NCI-H187 (cell line): ENCODE data around the gene ADCYAP1R1.

Source experiments
- DNase-seq, 2 experiments: peaks; one replicate each; lab custom pipeline; 2025; lab: John Stamatoyannopoulos, UW

The ADCYAP1R1 gene

DNA sequence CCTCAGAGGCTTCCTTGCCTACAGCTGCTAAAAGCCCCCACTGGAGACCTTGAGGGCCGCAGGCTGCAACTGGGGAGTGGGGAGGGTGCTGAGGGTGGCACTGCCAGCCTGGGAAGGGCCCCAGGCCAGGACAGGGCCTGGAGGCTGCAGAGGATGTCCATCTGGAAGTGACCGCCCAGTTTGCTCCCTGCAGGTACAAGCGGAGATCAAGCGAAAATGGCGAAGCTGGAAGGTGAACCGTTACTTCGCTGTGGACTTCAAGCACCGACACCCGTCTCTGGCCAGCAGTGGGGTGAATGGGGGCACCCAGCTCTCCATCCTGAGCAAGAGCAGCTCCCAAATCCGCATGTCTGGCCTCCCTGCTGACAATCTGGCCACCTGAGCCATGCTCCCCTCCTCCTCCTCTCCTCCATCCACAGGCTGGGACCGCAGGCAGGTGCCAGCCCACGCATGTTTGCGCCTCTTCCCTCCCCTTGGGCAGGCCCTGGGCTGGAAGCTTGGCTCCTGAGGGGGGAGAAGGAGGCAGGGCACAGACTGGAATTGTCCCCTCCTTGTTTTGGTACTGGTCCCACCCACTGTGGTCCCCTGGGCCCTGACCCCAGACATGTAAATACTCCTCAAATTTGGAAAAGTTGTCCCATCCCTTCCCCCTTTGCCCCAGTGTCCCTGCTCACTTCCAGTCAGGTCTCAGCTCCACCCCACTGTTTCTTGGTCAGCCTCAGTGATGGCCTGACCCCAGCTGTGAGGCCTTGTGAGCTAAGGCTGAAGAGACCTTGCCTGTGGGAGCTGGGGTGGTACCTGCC lies 54.4 kb downstream of the ADCYAP1R1 start:
- no peak for DNase-seq

DNA sequence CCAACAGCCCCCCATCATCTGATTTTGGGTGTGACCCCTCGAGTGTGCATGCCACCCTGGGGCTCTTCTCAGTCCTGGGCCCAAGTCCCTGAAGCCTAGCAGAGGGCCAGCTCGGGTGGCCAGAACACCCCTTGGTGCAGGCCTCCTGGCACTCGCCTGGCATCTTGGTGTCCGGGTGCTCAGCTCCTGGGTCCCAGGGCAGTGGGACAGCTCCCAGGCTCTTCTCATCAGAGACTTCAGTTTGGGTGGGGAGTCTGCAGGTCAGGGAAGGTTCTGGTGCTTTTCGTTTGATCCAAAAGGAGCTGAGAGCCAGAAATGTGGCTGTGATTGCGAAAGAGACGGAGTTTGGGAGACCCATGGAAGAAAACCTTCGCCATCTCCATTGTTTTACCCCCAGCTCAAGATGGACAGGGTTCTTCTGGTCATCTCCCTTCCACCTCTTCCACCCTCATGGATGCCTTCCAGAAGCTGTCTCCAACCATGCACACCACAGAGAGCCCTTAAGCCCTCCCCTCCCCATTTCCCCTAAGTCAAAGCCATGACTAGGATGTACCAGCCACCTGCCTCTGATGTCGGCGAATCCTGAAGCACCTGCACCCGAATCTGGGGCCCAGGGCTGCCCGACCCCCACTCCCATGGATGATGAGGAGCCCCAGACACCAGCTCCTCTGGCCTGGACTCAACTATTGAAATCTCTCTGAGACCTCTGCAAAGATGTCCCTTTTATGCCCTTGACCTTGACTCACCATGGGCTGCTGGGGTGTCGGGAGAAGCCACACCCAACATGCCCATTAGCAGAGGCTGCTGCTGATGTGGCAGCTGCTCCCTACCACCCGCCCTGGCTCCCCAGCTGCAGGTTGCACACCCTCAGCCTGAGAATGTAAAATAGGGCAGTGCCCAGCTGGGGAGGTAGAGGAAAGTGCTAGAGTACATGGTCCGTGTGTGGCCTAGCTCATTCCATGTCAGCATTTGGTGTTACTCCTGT lies 55.3 kb downstream of the ADCYAP1R1 start:
- no peak for DNase-seq

GRCh38 chr7:31108097-31108657 lies 56.1 kb downstream of the ADCYAP1R1 start:
- no peak for DNase-seq

DNA sequence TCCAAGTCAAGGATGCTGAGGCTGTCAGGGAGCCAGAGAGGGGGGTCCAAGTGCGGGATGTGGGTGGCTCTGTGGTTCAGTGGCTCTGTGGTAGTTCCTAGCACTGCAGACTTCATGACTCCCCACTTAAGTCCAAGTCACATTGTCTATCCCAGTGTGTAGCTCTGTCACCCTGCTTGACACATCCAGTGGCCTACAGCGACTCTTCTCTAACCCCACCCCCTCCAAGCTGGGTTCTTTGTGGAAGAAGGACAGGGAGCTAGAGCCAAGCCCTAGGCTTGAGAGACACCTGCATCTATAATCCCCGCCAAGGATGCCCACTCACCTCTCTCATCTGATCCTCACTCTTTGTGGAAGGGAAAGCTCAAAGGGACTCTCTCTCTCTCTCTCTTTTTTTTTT lies 57.6 kb downstream of the ADCYAP1R1 start:
- no peak for DNase-seq

- DNase-seq: no peak
These were observed 58.4 kb downstream of the ADCYAP1R1 start for GRCh38 chr7:31110331-31111108.

GRCh38 chr7:31111109-31111451 lies 59.0 kb downstream of the ADCYAP1R1 start:
- no peak for DNase-seq

GRCh38 chr7:31113660-31114059 lies 61.6 kb downstream of the ADCYAP1R1 start:
- DNase-seq: no peak

DNA sequence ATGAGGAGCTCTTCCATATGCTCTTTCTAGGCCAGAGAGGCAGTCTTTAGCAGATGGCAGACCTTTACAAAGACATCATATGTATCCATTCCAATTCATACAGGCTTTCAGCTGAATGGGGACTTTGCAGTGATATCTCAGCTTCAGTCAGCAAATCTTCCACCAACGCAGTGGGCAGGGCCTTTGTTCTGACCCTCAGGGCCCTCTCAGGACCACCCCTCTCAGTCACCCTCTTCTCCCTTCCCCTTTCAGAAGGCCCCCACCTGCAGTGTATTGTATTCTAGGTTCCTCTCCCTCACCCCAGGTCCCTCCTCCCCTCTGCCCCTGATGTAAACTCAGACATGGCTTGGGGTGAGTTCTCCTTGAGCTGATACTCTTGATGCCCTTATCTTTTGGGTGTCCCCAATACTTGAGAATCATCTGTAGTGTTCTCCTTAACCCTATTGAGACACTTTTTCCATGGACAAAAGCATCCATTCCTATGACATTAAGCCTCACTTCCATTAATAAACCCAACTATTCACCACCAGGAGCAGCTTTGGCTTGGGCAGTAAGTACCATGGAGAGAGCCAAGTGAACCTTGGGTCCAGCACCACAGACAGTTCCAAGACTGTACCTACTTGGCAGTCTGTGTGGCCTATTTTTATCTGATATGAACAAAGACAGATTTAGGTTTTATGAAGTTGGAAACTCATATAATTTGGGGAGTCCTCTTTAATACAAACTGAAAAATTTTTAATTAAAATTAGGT lies 62.7 kb downstream of the ADCYAP1R1 start:
- no peak for DNase-seq

DNA sequence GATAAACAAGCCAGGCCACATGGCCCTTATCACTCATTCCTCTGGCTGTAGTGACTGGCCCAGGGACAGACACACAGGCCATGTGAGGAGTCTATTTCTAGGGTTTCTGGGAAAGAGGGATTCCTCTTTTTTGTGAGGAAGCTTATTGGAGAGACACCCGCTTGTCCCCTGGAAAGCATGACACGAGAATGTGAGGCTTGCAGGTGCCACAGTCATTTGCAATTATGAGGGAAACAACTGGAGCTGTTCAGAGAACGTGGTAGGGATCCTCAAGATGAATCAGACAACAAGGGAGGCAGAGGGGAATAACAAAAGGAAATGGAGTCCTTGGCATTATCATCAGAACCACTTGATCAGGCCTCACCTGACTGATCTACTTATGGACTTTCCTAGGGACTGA lies 64.5 kb downstream of the ADCYAP1R1 start:
- DNase-seq: no peak

DNA sequence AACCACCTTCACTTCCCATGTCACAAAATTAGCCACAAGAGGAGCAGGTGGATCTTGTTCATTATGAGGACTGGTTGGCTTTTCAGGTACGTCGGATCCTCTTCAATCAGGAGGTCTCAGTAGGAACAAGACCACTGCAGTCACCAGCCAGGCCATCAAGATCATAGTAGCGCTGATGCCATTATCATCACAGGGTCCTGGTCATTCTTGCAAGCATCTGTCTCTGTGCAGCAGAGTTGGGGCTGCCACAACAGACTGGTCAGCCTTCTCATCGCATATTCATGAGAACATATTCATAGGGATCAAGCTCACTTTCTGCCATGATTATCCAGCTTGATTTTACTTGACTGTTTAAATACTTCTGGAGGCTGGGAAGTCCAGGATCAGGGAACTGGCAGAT lies 67.1 kb downstream of the ADCYAP1R1 start:
- DNase-seq: no peak

GRCh38 chr7:31120800-31121513 lies 68.8 kb downstream of the ADCYAP1R1 start:
- no peak for DNase-seq

- DNase-seq: no peak
These were observed 69.5 kb downstream of the ADCYAP1R1 start for GRCh38 chr7:31121601-31122000.

- peak in 1 of 2 experiments; percentile 3 for DNase-seq
These were observed 70.5 kb downstream of the ADCYAP1R1 start for GRCh38 chr7:31122649-31123058.

DNA sequence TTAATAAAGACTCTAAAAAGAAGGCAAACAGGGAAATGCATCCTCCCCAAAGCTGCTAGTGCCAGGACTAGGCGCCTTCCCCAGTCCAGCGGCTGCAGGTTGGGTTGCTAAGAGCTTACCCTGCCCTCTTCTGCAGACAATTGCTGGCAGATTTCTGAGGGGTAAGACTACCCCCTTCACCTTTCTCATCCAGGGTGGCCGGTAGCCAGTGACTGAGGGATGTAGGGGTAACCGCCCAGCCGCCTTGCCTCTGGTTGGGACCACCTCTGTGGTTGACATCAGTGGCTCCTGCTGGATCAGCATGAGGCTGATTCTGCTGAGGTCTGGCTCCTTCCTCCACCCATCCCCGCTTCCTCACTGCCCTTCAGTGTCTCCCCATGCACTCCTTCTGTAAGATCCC lies 71.2 kb downstream of the ADCYAP1R1 start:
- DNase-seq: no peak

- no peak for DNase-seq
These were observed 71.6 kb downstream of the ADCYAP1R1 start for GRCh38 chr7:31123726-31124125.

- no peak for DNase-seq
These were observed 73.1 kb downstream of the ADCYAP1R1 start for GRCh38 chr7:31125171-31125570.

DNA sequence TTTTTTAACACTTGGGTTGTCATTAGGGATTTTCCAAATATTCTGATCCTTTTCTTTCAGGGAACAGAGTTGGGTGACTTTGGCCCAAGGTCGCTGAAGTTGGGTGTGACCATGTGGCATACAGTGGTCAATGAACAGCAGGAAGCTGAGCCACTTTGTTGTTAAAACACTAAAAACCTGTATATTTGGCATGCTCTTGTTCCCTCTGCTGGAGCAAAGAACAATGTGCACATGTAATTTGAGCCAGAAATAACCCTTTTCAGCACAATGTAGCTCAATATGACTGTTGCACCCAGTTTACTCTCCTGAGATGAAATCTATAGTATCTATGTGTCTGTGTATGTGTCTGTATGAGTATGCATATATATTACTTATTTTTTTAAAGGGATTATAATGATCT lies 74.9 kb downstream of the ADCYAP1R1 start:
- DNase-seq: no peak

DNA sequence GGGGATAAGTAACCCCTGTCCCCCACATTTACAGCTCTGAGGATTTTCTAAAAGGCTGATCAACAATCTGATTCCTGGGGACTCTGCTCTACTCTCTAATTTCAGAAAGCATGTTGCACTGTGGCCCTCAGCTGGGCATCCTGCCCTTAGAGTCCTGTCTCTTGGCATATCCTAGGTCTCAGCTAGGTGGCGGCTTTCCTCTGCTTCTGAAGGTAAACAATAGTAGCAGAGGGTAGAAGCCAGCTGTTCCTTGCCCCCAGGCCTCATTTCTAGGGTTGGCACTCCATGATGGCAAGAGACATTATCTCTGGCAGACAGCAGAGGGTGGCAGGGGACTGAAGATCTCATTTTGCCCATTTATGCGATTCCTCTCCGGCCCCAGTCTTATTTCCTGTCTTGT lies 77.0 kb downstream of the ADCYAP1R1 start:
- no peak for DNase-seq

GRCh38 chr7:31133497-31133896 lies 81.4 kb downstream of the ADCYAP1R1 start:
- no peak for DNase-seq
